NT2/D1 (cell line): ENCODE data around the gene TFPT.

Experiments
- SUZ12 ChIP-seq: IDR thresholded peaks from 2 replicates; pipeline ENCODE4 v1.6.1; 2011; ENCODE audit not compliant: insufficient read length, insufficient read depth; ENCODE audit errors: extremely low read depth
- YY1 ChIP-seq: IDR thresholded peaks from 2 replicates; pipeline ENCODE4 v1.6.1; 2011; ENCODE audit not compliant: insufficient read length, insufficient read depth
- ZNF274 ChIP-seq: IDR thresholded peaks from 2 replicates; pipeline ENCODE4 v1.6.1; 2011; ENCODE audit warnings: mild to moderate bottlenecking, low read depth, low read length

- no peak for TF ChIP-seq ZNF274
- TF ChIP-seq SUZ12: no peak
- no peak for TF ChIP-seq YY1
Observed at GRCh38 chr19:54156490-54156889, 41.0 kb upstream of the TFPT start.
